Hippocampal formation (tissue), 2 donors: ENCODE data around the gene SMG5.
"Not testable (repeated sequence)": the region's sequence is repeated elsewhere in the genome, so short reads cannot be mapped to it uniquely, and the experiment has no call there.

Experiments
- DNase-seq, 2 donors: peaks; one replicate each; lab custom pipeline; 2025; lab: John Stamatoyannopoulos, UW

Gene SMG5

DNA sequence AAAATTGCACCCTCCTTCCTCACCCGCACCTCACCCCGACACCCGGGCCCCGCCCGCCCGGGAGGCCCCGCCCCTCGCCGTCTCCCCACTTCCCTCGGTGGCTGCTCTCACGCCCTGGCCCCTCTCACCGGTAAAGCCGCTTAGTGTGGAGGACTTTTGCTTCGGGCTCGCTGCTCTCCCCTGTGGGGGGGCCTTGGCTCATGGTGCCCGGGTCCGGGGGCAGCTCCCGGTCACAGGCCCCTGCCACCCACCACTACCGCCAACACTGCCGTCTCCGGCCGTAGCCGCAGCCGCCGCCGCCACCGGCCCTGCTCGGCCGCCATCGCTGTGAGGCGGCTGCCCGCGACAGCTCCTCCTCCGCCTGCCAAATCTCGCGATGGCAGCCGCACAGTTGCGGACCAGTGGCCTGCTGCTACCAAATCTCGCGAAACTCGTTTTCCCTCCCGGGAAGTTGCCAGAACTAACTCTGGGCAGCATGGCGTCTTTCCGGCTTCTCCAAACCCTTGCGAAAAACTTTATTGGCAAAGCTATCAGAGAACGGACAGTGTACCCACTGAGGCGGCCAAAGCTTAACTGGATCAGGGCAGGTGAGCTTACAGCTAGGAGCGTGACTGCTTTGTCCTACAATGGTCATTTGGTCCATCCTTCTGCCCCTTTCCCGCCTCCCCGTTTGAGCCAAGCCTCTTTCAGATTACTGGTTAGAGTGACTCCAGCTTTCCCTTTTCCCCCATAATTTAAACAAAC lies at the start of gene SMG5:
TSS of gene SMG5 (minus strand) at position 347 of the 744 bp plus-strand sequence. CDS start at position 202, 145 bp downstream.
- DNase-seq: peak; percentile 90 to 97

GRCh38 chr1:156323179-156323578 lies 40.6 kb upstream of the SMG5 start:
- DNase-seq: not testable (repeated sequence)

DNA sequence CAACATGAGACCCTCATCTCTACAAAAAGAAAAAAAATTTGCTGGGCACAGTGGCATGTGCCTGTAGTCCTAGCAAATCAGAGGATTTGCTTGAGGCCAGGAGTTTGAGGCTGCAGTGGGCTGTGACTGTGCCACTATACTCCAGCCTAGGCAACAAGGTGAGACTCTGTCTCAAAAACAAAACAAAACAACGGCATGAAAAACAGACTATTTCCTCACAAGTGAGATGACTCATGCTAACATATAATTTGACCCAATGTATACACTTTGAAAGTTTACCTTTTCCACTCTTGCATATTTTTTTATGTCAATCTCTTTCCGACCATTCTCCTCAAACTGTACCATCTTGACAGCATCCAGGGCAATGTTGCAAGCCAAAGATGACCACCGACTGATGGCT lies 37.9 kb upstream of the SMG5 start:
- DNase-seq: no peak

- DNase-seq: peak in 1 of 2 donors; percentile 3
Measured at GRCh38 chr1:156319664-156320063, 37.0 kb upstream of the SMG5 start.

DNA sequence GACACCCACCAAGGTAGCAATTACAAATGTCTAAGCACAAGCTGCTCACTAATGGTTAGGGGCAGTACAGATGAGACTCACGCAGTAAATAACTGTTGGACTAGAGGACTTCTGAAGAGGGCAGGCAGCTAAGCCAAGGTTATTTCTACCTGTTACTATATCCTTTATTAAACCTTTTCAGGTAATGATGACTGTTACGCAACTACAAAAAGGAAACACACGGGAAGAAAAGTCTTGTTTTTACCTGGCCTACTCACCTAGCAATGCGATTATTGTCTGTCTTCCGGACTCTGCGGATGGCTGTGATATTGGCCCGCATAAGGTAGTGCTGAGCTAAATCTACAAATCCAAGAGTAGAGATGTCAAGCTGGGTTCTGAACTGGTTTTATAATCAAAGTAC lies 34.3 kb upstream of the SMG5 start:
- DNase-seq: no peak

DNA sequence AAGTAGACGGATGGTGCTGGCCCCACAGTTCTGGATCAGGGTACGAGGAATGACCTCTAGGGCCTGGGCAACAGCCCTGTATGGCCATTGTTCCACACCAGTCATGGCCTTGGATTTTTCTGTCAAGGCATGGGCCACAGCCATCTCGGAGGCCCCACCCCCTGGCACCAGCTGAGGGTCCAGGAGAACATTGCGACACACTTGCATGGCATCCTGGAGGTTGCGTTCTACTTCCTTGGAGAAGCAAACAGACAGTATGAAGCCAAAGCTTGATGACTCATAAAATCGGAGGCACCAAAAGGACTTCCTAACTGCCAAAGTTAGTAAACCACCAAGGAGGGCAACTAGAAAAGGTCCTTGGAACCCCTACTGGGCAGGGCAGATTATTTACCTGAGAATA lies 28.3 kb upstream of the SMG5 start:
- no peak for DNase-seq

- DNase-seq: no peak
Measured at GRCh38 chr1:156308078-156308477, 25.5 kb upstream of the SMG5 start.

DNA sequence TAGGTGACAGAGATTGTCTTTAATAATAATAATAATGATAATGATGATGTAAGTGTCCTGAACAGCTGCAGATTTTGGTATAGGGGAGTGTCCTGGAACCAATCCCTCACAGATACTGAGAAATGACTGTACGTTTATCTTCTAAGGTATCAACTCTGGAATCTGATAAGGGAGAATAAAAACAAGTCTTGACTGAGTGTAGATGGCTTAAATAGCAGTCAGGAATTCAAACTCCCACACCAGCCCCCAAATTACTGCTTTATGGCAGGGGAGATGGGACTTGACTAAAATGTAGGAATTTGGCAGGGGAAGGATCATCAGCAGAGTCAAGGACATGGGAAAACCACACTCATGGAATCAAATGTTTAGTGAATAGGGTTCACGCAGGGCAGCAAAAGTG lies 22.6 kb upstream of the SMG5 start:
- no peak for DNase-seq

GRCh38 chr1:156303241-156303640 lies 20.6 kb upstream of the SMG5 start:
- DNase-seq: no peak

- DNase-seq: no peak
Measured at GRCh38 chr1:156298852-156299357, 16.3 kb upstream of the SMG5 start, which contains the start of gene VHLL. Gene VHLL (minus strand): TSS chr1:156299307. CDS start chr1:156299189, 118 bp downstream.

DNA sequence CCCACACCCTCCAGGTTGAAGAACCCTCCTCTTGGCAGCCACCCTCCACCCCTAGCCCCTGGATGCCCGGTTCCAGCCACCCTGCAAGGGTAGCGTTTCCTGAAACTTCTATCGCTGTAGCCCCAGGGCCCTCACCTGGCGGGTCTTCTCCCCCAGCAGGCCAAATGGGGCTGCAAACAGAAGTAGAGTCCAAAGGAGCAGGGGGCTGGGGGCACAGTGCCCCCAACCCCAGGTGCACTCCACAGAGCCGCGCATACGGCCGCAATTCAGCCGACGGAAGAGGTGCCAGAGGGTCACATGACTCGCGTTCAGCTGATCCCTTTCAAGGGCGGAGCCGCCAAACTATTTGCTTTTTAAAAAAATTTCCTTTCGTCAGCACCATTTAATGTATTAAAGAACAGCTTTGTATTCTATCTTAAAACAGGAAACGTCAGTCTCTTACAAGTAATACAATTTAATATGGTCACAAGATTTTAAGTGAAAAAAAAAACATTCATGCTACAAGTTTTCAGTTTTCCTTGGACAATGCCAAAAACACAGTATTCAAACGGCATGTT lies 12.8 kb upstream of the SMG5 start, which contains the start of gene GLMP:
TSS of gene GLMP (minus strand) at position 289 of the 557 bp plus-strand sequence. CDS start at position 255, 34 bp downstream.
- peak; percentile 46 to 80 for DNase-seq

DNA sequence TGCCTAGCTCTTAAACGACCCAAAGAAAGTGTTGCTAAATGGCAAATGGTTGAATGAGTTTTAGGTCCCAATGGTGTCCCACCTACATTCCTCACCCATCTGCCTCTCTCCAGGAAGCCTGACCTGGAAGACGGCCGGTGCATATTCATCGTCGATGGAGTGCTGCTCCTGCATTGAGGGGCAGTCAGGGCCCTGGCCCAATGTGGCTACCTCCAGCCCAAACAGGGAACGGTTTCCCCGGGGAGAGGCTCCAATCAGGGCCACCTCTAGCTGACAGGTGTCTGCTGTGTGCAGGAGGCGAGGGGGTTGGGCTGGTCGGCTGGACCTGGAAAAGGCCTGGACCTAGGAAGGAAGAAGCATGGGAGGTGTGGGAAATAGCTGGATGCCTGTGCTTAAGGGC lies 11.3 kb upstream of the SMG5 start:
- no peak for DNase-seq

DNA sequence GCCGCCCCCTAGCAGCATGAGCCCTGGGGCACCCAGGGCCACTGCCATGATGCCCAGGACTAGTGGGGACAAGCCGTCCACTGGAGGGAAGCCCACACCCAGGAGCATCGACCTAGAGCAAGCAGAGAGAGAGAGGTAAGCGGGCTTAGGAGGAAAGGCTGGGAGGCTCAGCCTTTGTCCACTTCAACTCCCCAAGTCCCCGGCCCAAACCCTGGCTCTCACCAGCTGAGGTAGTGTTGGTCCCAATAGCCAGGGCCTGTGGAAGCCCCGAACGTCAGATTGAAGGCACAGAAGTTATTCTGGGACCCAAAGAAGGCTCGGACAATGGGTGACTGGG lies 10.4 kb upstream of the SMG5 start:
- no peak for DNase-seq

- DNase-seq: peak; percentile 56 to 83
Measured at GRCh38 chr1:156291226-156292061, 8.8 kb upstream of the SMG5 start.

DNA sequence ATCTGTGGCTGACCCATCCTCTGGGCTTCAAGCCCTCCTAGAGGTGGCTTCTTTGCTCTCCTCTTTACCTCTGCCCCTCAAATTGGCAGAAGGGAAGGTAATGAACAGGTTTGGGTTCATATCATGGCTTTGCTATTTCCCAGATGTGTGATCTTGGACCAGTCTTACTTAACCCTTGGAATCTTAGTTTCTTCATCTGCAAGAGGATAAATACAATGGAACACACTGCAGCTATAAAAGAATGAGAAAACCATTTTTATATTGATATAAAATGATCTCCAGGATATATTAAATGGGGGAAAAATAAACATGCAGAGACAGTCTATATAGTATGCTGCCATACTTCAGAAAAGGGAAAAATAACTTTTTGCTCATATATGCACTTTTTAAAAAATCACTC lies 7.2 kb upstream of the SMG5 start:
- DNase-seq: no peak

DNA sequence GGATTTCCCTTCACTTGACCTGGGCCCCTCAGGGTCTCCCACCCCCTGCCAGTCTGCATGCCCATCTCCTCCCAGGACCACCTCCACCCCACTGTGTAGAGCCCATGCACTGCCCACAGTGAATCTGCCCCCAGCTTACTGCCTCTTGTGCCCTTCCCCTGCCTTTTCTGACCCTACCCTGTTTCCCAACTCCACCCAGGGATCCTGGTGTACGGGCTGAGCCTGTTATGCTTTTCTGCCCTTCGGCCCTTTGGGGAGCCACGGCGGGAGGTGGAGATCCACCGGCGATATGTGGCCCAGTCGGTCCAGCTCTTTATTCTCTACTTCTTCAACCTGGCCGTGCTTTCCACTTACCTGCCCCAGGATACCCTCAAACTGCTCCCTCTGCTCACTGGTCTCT lies 3.4 kb upstream of the SMG5 start:
- DNase-seq: no peak

- no peak for DNase-seq
Measured at GRCh38 chr1:156285437-156285836, 2.8 kb upstream of the SMG5 start.

DNA sequence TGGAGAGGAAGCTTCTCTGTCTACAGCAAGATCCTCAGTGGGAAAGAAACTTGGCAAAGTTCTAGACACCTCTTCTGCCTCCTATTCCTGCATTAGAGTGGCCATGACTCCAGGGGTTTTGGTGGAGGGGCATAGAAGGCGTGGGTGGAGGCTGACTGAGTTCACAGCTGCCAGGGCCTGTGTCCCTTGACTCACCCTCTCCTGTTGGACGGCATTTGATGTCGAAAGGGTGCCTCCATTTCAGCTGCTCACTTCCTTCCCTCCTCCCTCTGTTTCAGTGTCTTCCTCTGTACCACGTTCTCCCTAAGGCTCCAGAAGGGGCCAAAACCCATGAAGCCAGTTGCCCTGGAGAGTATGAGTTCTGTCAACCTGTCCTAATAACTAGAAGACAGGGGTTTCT lies 2.1 kb upstream of the SMG5 start:
- DNase-seq: no peak

DNA sequence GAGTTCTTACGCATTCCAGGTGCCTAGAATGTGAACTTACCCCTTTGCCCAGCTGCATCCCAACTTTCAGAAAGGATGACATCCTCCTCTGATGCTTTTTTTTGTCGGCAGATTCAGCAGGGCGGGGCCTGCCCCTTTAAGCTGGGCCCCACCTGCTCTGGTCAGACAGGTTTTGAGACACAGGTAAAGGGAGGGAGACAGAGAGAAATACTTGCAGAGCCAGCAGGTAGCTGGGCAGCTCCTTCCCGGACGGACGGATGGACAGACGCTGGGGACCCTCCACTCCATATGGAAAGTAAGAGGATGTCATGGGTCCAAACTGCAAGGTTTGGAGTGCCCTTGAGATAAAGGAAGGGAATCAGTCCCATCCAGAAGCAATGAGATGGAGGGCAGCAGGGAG lies 1.5 kb upstream of the SMG5 start, which contains the start of gene TMEM79:
TSS of gene TMEM79 (plus strand) at position 214 of the 400 bp plus-strand sequence. CDS start 902 bp downstream, outside the sequence.
- no peak for DNase-seq

GRCh38 chr1:156283521-156283920 lies 896 bp upstream of the SMG5 start:
- no peak for DNase-seq

DNA sequence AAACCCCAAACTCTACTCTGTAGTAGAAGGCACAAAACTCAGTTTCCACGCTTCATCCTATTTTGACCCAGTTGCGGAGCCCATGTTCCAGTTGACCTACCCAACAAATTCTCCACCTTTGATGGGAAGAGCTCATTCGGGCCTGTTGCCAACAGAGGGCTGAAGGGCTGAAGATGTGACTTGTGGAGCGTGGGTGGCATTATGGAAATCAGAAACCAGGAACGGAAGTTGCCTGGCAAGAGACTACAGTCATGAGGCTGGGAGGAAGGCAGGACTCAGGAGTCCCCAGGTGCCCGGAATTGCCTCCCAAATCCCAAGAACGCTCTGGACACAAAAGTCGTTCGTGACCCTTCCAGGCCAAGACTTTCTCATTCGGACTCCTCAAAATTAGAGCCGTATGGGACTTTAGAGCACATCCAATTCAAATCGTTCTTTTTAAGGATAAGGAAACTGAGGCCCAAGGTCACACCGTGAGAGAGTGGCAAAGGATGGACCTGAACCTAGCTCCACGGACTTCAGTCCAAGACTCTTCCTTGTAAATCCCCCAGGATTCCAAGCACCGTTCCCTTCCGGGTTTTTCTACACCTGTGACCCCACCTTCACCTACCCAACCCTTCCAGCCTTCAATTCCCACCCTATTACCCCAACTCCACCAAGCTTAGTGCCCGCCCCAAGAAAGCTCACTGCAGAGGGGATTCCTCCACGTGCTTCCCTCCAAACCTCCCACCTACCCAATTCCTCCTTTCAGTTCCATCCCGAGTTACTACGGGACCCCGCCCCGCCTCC lies 739 bp downstream of the SMG5 start:
- no peak for DNase-seq

DNA sequence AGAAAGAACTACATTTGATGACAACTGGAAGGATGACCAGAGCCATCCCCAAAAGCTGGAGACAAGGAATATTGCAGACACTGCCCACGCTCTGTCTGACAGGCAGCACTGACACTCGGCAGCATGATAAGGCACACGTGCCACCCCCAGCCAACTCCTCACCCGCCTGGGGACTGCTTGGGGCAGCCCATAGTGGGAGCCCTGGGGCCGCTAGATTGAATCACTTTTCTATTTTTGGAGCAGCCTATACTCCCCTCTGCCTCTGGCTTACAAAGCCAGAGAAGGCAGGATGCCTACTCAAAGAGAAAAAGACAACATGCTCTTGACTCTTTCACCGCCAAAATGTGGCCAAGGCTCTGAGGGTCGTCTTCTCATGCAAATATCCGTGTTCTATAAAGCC lies 1.3 kb downstream of the SMG5 start:
- no peak for DNase-seq
